ENCODE results near the gene PNRC2. TPM values are rescaled to one million over a fixed set of nuclear protein-coding genes. Genes with fewer than 3 reads are reported as not detected.
"Not testable (repeated sequence)": the region's sequence is repeated elsewhere in the genome, so short reads cannot be mapped to it uniquely, and the experiment has no call there.

Gene PNRC2
- total and polyA plus RNA-seq, 4 experiments from 2014 or later, result 127 to 160 (median 148) TPM

- Histone ChIP-seq H3K4me3 (ENCODE audit: low read length in 2 of 2) (no peak overlapping the region), H3K27ac (ENCODE audit: low read depth, low read length) (no peak overlapping the region), H3K27me3 (ENCODE audit: insufficient read depth, low read length) (no peaks in the 10 kb centered on the region), H3K36me3 (ENCODE audit: insufficient read depth, low read length) (no peaks in the 10 kb centered on the region), H3K9me3 (ENCODE audit: control insufficient read depth in 1 of 2, low read length in 2 of 2) (no peaks in the 10 kb centered on the region), H3K4me1 (ENCODE audit: insufficient read depth, low read length) (no peaks in the 10 kb centered on the region)
- peaks cover 0 to 3% (median under 1%) of the 10 kb centered on the region in 4 donors for H3K4me1 Mint-ChIP-seq
- no peaks in the 10 kb centered on the region for H3K36me3 Mint-ChIP-seq
- peak overlapping the region in 1 of 8 donors; percentile 29 for H3K4me3 Mint-ChIP-seq
- ChIA-PET CTCF (ENCODE audit: partially characterized antibody) (interaction anchor here (0.7 kb wide), 1 partner anchor 388 kb away, joined by 3 read pairs; no protein-coding TSS in a partner anchor), POLR2A (ENCODE audit: partially characterized antibody) (no interaction called here)
- H3K27ac Mint-ChIP-seq, result peak overlapping the region in 2 of 7 donors; percentile 49 to 51
- peaks cover 0 to 3% (median 0%) of the 10 kb centered on the region in 8 donors for H3K9me3 Mint-ChIP-seq
- intact Hi-C loops (cut with micrococcal nuclease), result no loop called here
- no peak for DNase-seq
- peaks cover 8 to 9% of the 10 kb centered on the region in 2 donors for H3K27me3 Mint-ChIP-seq
Measured at GRCh38 chr1:24003331-24003972, 43.8 kb downstream of the PNRC2 start.

GRCh38 chr1:24004132-24004531 is 44.5 kb downstream of the PNRC2 start:
- Histone ChIP-seq H3K4me1 (ENCODE audit: insufficient read depth, low read length) (no peaks in the 10 kb centered on the region), H3K9me3 (ENCODE audit: control insufficient read depth in 1 of 2, low read length in 2 of 2) (no peaks in the 10 kb centered on the region), H3K4me3 (ENCODE audit: low read length in 2 of 2) (no peak overlapping the region), H3K36me3 (ENCODE audit: insufficient read depth, low read length) (no peaks in the 10 kb centered on the region), H3K27ac (ENCODE audit: low read depth, low read length) (no peak overlapping the region), H3K27me3 (ENCODE audit: insufficient read depth, low read length) (no peaks in the 10 kb centered on the region)
- Mint-ChIP-seq H3K27me3 (peaks cover 8 to 9% of the 10 kb centered on the region in 2 donors), H3K36me3 (no peaks in the 10 kb centered on the region), H3K27ac (no peak overlapping the region), H3K9me3 (peaks cover 0 to 3% (median 0%) of the 10 kb centered on the region in 8 donors), H3K4me3 (no peak overlapping the region), H3K4me1 (peaks cover 0 to 3% (median 0%) of the 10 kb centered on the region in 4 donors)
- intact Hi-C loops (cut with micrococcal nuclease), result no loop called here
- ChIA-PET CTCF (ENCODE audit: partially characterized antibody) (no interaction called here), POLR2A (ENCODE audit: partially characterized antibody) (no interaction called here)
- no peak for DNase-seq

GRCh38 chr1:24005163-24005562 is 45.5 kb downstream of the PNRC2 start:
- POLR2A ChIA-PET (ENCODE audit: partially characterized antibody), result no interaction called here
- H3K36me3 Mint-ChIP-seq, result no peaks in the 10 kb centered on the region
- CTCF ChIA-PET (ENCODE audit: partially characterized antibody), result no interaction called here

GRCh38 chr1:24007079-24007478 is 47.5 kb downstream of the PNRC2 start:
- ChIA-PET POLR2A (ENCODE audit: partially characterized antibody) (no interaction called here), CTCF (ENCODE audit: partially characterized antibody) (no interaction called here)
- peaks cover 0 to 3% (median 0%) of the 10 kb centered on the region in 8 donors for H3K9me3 Mint-ChIP-seq
- peaks cover 0 to 3% (median 0%) of the 10 kb centered on the region in 4 donors for H3K4me1 Mint-ChIP-seq
- Histone ChIP-seq H3K9me3 (ENCODE audit: control insufficient read depth in 1 of 2, low read length in 2 of 2) (no peaks in the 10 kb centered on the region), H3K36me3 (ENCODE audit: insufficient read depth, low read length) (no peaks in the 10 kb centered on the region), H3K4me1 (ENCODE audit: insufficient read depth, low read length) (no peaks in the 10 kb centered on the region), H3K27me3 (ENCODE audit: insufficient read depth, low read length) (no peaks in the 10 kb centered on the region), H3K4me3 (ENCODE audit: low read length in 2 of 2) (no peak overlapping the region), H3K27ac (ENCODE audit: low read depth, low read length) (no peak overlapping the region)
- intact Hi-C loops (cut with micrococcal nuclease), result no loop called here
- H3K36me3 Mint-ChIP-seq, result no peaks in the 10 kb centered on the region
- no peak overlapping the region for H3K27ac Mint-ChIP-seq
- no peak for DNase-seq
- peaks cover 12 to 17% of the 10 kb centered on the region in 2 donors for H3K27me3 Mint-ChIP-seq
- no peak overlapping the region for H3K4me3 Mint-ChIP-seq

More at GRCh38 chr1:24005163-24005562, 45.5 kb downstream of the PNRC2 start:
- Histone ChIP-seq H3K4me1 (ENCODE audit: insufficient read depth, low read length) (no peaks in the 10 kb centered on the region), H3K4me3 (ENCODE audit: low read length in 2 of 2) (no peak overlapping the region), H3K27me3 (ENCODE audit: insufficient read depth, low read length) (no peaks in the 10 kb centered on the region), H3K9me3 (ENCODE audit: control insufficient read depth in 1 of 2, low read length in 2 of 2) (no peaks in the 10 kb centered on the region), H3K36me3 (ENCODE audit: insufficient read depth, low read length) (no peaks in the 10 kb centered on the region), H3K27ac (ENCODE audit: low read depth, low read length) (no peak overlapping the region)
- peaks cover 10 to 17% of the 10 kb centered on the region in 2 donors for H3K27me3 Mint-ChIP-seq
- no peak overlapping the region for H3K27ac Mint-ChIP-seq
- intact Hi-C loops (cut with micrococcal nuclease), result no loop called here
- DNase-seq, result no peak
- H3K9me3 Mint-ChIP-seq, result peaks cover 0 to 3% (median 0%) of the 10 kb centered on the region in 8 donors
- no peak overlapping the region for H3K4me3 Mint-ChIP-seq
- H3K4me1 Mint-ChIP-seq, result peaks cover 0 to 3% (median 0%) of the 10 kb centered on the region in 4 donors

- intact Hi-C loops (cut with micrococcal nuclease); H3K4me3 Mint-ChIP-seq; H3K27ac Mint-ChIP-seq; H3K27me3 ChIP-seq (ENCODE audit: insufficient read depth, low read length); H3K4me1 Mint-ChIP-seq; H3K4me3 ChIP-seq (ENCODE audit: low read length in 2 of 2); CTCF ChIA-PET (ENCODE audit: partially characterized antibody); H3K27ac ChIP-seq (ENCODE audit: low read depth, low read length); POLR2A ChIA-PET (ENCODE audit: partially characterized antibody); DNase-seq; H3K4me1 ChIP-seq (ENCODE audit: insufficient read depth, low read length); H3K9me3 ChIP-seq (ENCODE audit: control insufficient read depth in 1 of 2, low read length in 2 of 2); H3K36me3 ChIP-seq (ENCODE audit: insufficient read depth, low read length); H3K36me3 Mint-ChIP-seq; H3K9me3 Mint-ChIP-seq: not testable (repeated sequence)
- peaks cover 9 to 16% of the 10 kb centered on the region in 2 donors for H3K27me3 Mint-ChIP-seq
Measured at GRCh38 chr1:24008574-24009184, 49.1 kb downstream of the PNRC2 start.

GRCh38 chr1:24009406-24009805 is 49.8 kb downstream of the PNRC2 start:
- no peak overlapping the region for H3K27ac Mint-ChIP-seq
- POLR2A ChIA-PET (ENCODE audit: partially characterized antibody), result no interaction called here
- no peaks in the 10 kb centered on the region for H3K4me1 Mint-ChIP-seq

GRCh38 chr1:24010650-24011049 is 51.0 kb downstream of the PNRC2 start:
- no peak overlapping the region for H3K27ac Mint-ChIP-seq
- Histone ChIP-seq H3K9me3 (ENCODE audit: control insufficient read depth in 1 of 2, low read length in 2 of 2) (no peaks in the 10 kb centered on the region), H3K27me3 (ENCODE audit: insufficient read depth, low read length) (no peaks in the 10 kb centered on the region), H3K4me1 (ENCODE audit: insufficient read depth, low read length) (no peaks in the 10 kb centered on the region), H3K27ac (ENCODE audit: low read depth, low read length) (no peak overlapping the region), H3K36me3 (ENCODE audit: insufficient read depth, low read length) (no peaks in the 10 kb centered on the region), H3K4me3 (ENCODE audit: low read length in 2 of 2) (no peak overlapping the region)
- H3K9me3 Mint-ChIP-seq, result no peaks in the 10 kb centered on the region
- DNase-seq, result no peak
- intact Hi-C loops (cut with micrococcal nuclease), result no loop called here
- H3K27me3 Mint-ChIP-seq, result peaks cover 11 to 16% of the 10 kb centered on the region in 2 donors
- H3K36me3 Mint-ChIP-seq, result no peaks in the 10 kb centered on the region
- ChIA-PET POLR2A (ENCODE audit: partially characterized antibody) (no interaction called here), CTCF (ENCODE audit: partially characterized antibody) (no interaction called here)
- H3K4me1 Mint-ChIP-seq, result no peaks in the 10 kb centered on the region
- H3K4me3 Mint-ChIP-seq, result no peak overlapping the region

More at GRCh38 chr1:24009406-24009805, 49.8 kb downstream of the PNRC2 start:
- H3K36me3 ChIP-seq (ENCODE audit: insufficient read depth, low read length), result no peaks in the 10 kb centered on the region
- DNase-seq, result no peak
- H3K4me1 ChIP-seq (ENCODE audit: insufficient read depth, low read length), result no peaks in the 10 kb centered on the region
- Mint-ChIP-seq H3K36me3 (no peaks in the 10 kb centered on the region), H3K9me3 (peaks cover 0 to 3% (median 0%) of the 10 kb centered on the region in 8 donors), H3K27me3 (peaks cover 8 to 14% of the 10 kb centered on the region in 2 donors), H3K4me3 (no peak overlapping the region)
- intact Hi-C loops (cut with micrococcal nuclease), result no loop called here
- H3K27ac ChIP-seq (ENCODE audit: low read depth, low read length), result no peak overlapping the region
- H3K27me3 ChIP-seq (ENCODE audit: insufficient read depth, low read length), result no peaks in the 10 kb centered on the region
- H3K4me3 ChIP-seq (ENCODE audit: low read length in 2 of 2), result no peak overlapping the region
- CTCF ChIA-PET (ENCODE audit: partially characterized antibody), result no interaction called here
- no peaks in the 10 kb centered on the region for H3K9me3 ChIP-seq (ENCODE audit: control insufficient read depth in 1 of 2, low read length in 2 of 2)

Data from CD4-positive, alpha-beta memory T cell (primary cell).